Measurements from ENCODE around the gene TNIP3. TPM values are rescaled to one million over a fixed set of nuclear protein-coding genes. Genes with fewer than 3 reads are reported as not detected.

The TNIP3 gene
- total RNA-seq, 1 experiment from 2014 or later, result not detected

- H3K4me3 Mint-ChIP-seq (ENCODE audit: low read depth, unreplicated experiment), result no peak overlapping the region
- TF ChIP-seq CTCF (IDR thresholded peaks at IDR 0.05; ENCODE audit: unreplicated experiment), result no peak
- H3K9me3 Mint-ChIP-seq (ENCODE audit: low read depth, unreplicated experiment), result peaks cover 2% of the 10 kb centered on the region
- CTCF ChIA-PET, result no interaction called here
- intact Hi-C loops (cut with micrococcal nuclease; ENCODE audit: unreplicated experiment), result no loop called here
- no peak overlapping the region for H3K27ac Mint-ChIP-seq (ENCODE audit: unreplicated experiment)
- DNase-seq, result no peak
- no peaks in the 10 kb centered on the region for H3K4me1 Mint-ChIP-seq (ENCODE audit: low read depth, unreplicated experiment)
- H3K27me3 Mint-ChIP-seq (ENCODE audit: unreplicated experiment), result no peaks in the 10 kb centered on the region
- BruUV-seq (replicated peaks), result no TSS peak
- H3K36me3 Mint-ChIP-seq (ENCODE audit: insufficient read depth, unreplicated experiment), result no peaks in the 10 kb centered on the region
Observed at GRCh38 chr4:121183361-121183760, 19.2 kb upstream of the TNIP3 start.

GRCh38 chr4:121182296-121182695 is 18.2 kb upstream of the TNIP3 start:
- Mint-ChIP-seq H3K36me3 (ENCODE audit: insufficient read depth, unreplicated experiment) (no peaks in the 10 kb centered on the region), H3K27ac (ENCODE audit: unreplicated experiment) (no peak overlapping the region), H3K4me1 (ENCODE audit: low read depth, unreplicated experiment) (peaks cover 6% of the 10 kb centered on the region), H3K27me3 (ENCODE audit: unreplicated experiment) (no peaks in the 10 kb centered on the region), H3K9me3 (ENCODE audit: low read depth, unreplicated experiment) (peaks cover 2% of the 10 kb centered on the region), H3K4me3 (ENCODE audit: low read depth, unreplicated experiment) (no peak overlapping the region)
- intact Hi-C loops (cut with micrococcal nuclease; ENCODE audit: unreplicated experiment), result no loop called here
- BruUV-seq (replicated peaks), result no TSS peak
- CTCF ChIA-PET, result no interaction called here
- DNase-seq, result no peak
- TF ChIP-seq CTCF (IDR thresholded peaks at IDR 0.05; ENCODE audit: unreplicated experiment), result no peak

- Mint-ChIP-seq H3K27me3 (ENCODE audit: unreplicated experiment) (no peaks in the 10 kb centered on the region), H3K27ac (ENCODE audit: unreplicated experiment) (no peak overlapping the region), H3K9me3 (ENCODE audit: low read depth, unreplicated experiment) (peaks cover 2% of the 10 kb centered on the region), H3K36me3 (ENCODE audit: insufficient read depth, unreplicated experiment) (no peaks in the 10 kb centered on the region), H3K4me3 (ENCODE audit: low read depth, unreplicated experiment) (no peak overlapping the region), H3K4me1 (ENCODE audit: low read depth, unreplicated experiment) (peaks cover 8% of the 10 kb centered on the region)
- intact Hi-C loops (cut with micrococcal nuclease; ENCODE audit: unreplicated experiment), result no loop called here
- CTCF ChIA-PET, result no interaction called here
- DNase-seq, result no peak
- no peak for TF ChIP-seq CTCF (IDR thresholded peaks at IDR 0.05; ENCODE audit: unreplicated experiment)
- BruUV-seq (replicated peaks), result no TSS peak
Observed at GRCh38 chr4:121181493-121181892, 17.4 kb upstream of the TNIP3 start.

GRCh38 chr4:121180558-121180957 is 16.4 kb upstream of the TNIP3 start:
- no peaks in the 10 kb centered on the region for H3K36me3 Mint-ChIP-seq (ENCODE audit: insufficient read depth, unreplicated experiment)
- H3K27me3 Mint-ChIP-seq (ENCODE audit: unreplicated experiment), result no peaks in the 10 kb centered on the region
- TF ChIP-seq CTCF (IDR thresholded peaks at IDR 0.05; ENCODE audit: unreplicated experiment), result no peak
- DNase-seq, result no peak
- no TSS peak for BruUV-seq (replicated peaks)
- peaks cover 8% of the 10 kb centered on the region for H3K4me1 Mint-ChIP-seq (ENCODE audit: low read depth, unreplicated experiment)
- intact Hi-C loops (cut with micrococcal nuclease; ENCODE audit: unreplicated experiment), result no loop called here
- no peak overlapping the region for H3K4me3 Mint-ChIP-seq (ENCODE audit: low read depth, unreplicated experiment)
- CTCF ChIA-PET, result no interaction called here
- peaks cover 2% of the 10 kb centered on the region for H3K9me3 Mint-ChIP-seq (ENCODE audit: low read depth, unreplicated experiment)
- H3K27ac Mint-ChIP-seq (ENCODE audit: unreplicated experiment), result no peak overlapping the region

All from Calu3 (cell line).